Measurements from ENCODE around the gene BMP6.

GRCh38 chr6:7750197-7750596 lies 24.3 kb downstream of the BMP6 start:
- TF ChIP-seq CTCF (IDR thresholded peaks at IDR 0.05) = no peak
- TF ChIP-seq POLR2A (IDR thresholded peaks at IDR 0.05) = no peak

All from esophagus squamous epithelium (tissue), 4 donors.